Pulmonary artery endothelial cell (primary cell): ENCODE data around the gene FANCE. TPM values are rescaled to one million over a fixed set of nuclear protein-coding genes. Genes with fewer than 3 reads are reported as not detected.

Experiments used
- DNase-seq: peaks from one replicate; pipeline ENCODE4 v3.0.0-alpha.2; 2011; ENCODE audit warnings: low read depth, low spot score
- total RNA-seq: library from RNA; depleted of rRNA; stranded (reverse); fragments of >200 nt; gene quantifications from 2 replicates; pipeline ENCODE4 v1.2.3, GENCODE V29; 2014

The FANCE gene
- total RNA-seq, 1 donor from 2014 or later, result 8.9 TPM

- DNase-seq, result no peak
Observed at GRCh38 chr6:35483893-35484645, 31.9 kb downstream of the FANCE start.

- no peak for DNase-seq
Observed at GRCh38 chr6:35484921-35485392, 32.8 kb downstream of the FANCE start.

- no peak for DNase-seq
Observed at GRCh38 chr6:35485402-35485877, 33.3 kb downstream of the FANCE start.

- no peak for DNase-seq
Observed at GRCh38 chr6:35486005-35486925, 34.1 kb downstream of the FANCE start.

- DNase-seq, result no peak
Observed at GRCh38 chr6:35487658-35488516, 35.7 kb downstream of the FANCE start.

- no peak for DNase-seq
Observed at GRCh38 chr6:35488517-35488862, 36.4 kb downstream of the FANCE start.

GRCh38 chr6:35489066-35489465 is 36.9 kb downstream of the FANCE start:
- DNase-seq, result no peak

GRCh38 chr6:35489995-35490791 is 38.1 kb downstream of the FANCE start:
- no peak for DNase-seq

- no peak for DNase-seq
Observed at GRCh38 chr6:35490821-35491557, 38.9 kb downstream of the FANCE start.

GRCh38 chr6:35491558-35492257 is 39.6 kb downstream of the FANCE start:
- no peak for DNase-seq

GRCh38 chr6:35492258-35492973 is 40.3 kb downstream of the FANCE start:
- no peak for DNase-seq

- DNase-seq, result no peak
Observed at GRCh38 chr6:35492974-35493284, 40.8 kb downstream of the FANCE start.

- no peak for DNase-seq
Observed at GRCh38 chr6:35493307-35493983, 41.3 kb downstream of the FANCE start.

- no peak for DNase-seq
Observed at GRCh38 chr6:35494161-35494563, 42.0 kb downstream of the FANCE start.

GRCh38 chr6:35495258-35496035 is 43.3 kb downstream of the FANCE start:
- DNase-seq, result no peak

- no peak for DNase-seq
Observed at GRCh38 chr6:35496036-35496840, 44.1 kb downstream of the FANCE start.
